GM12878 (cell line): ENCODE measurements around the gene SLC47A2. TPM values are rescaled to one million over a fixed set of nuclear protein-coding genes. Genes with fewer than 3 reads are reported as not detected.

Experiments
- ATAC-seq: fragments of 200-7000 bp; cut with Tn5 transposase; 3 replicates; pipeline ENCODE4 v1.9.1; 2020; ENCODE audit warnings: mild to moderate bottlenecking, moderate library complexity
- BruUV-seq: library from RNA; stranded (reverse); fragments of 400-500 nt; replicated peaks from 2 replicates; lab custom pipeline; 2021; lab: Mats Ljungman, UMichigan
- CTCF ChIA-PET: fragments of 300-600 bp; sonication (Branson Sonifier 250); formaldehyde crosslinking; extraction: SDS; loops from one replicate; lab custom pipeline; 2021; ENCODE audit warnings: inconsistent platforms; lab: Yijun Ruan, JAX
- POLR2A ChIA-PET: fragments of 350-600 bp; formaldehyde crosslinking; extraction: SDS; loops from one replicate; lab custom pipeline; 2021; ENCODE audit warnings: inconsistent platforms; lab: Charles Lee
- RAD21 ChIA-PET: fragments of 300-600 bp; sonication (Branson Sonifier 250); formaldehyde crosslinking; loops from one replicate; lab custom pipeline; 2023; ENCODE audit warnings: antibody characterized with exemption; ENCODE audit not compliant: unreplicated experiment; lab: Charles Lee
- SMC1A ChIA-PET: fragments of 300-600 bp; sonication (Branson Sonifier 250); formaldehyde crosslinking; loops from one replicate; lab custom pipeline; 2023; ENCODE audit not compliant: unreplicated experiment, uncharacterized antibody; lab: Charles Lee
- DNase-seq: peaks from one replicate; pipeline ENCODE4 v3.0.0-alpha.2; 2011; ENCODE audit warnings: low read depth, low spot score
- FAIRE-seq: peaks from 3 replicates; lab custom pipeline; 2011; peaks lifted over from hg19 to GRCh38; lab: Jason Lieb, UNC
- H2AFZ ChIP-seq: 2 replicates; pipeline ENCODE4 v1.6.0; 2011; ENCODE audit warnings: low read depth, low read length, control low read depth; ENCODE audit not compliant: control insufficient read depth
- H3K27ac ChIP-seq: 2 replicates; pipeline ENCODE4 v1.5.1; 2011; ENCODE audit warnings: control low read depth; ENCODE audit not compliant: control insufficient read depth, insufficient read depth
- H3K27me3 ChIP-seq, 2 experiments: replicated peaks in 1 of 2; 2 replicates each; pipeline versions ENCODE4 v1.6.0 to v1.6.1; 2011; ENCODE audit warnings: low read length in 1 of 2; ENCODE audit not compliant: control insufficient read depth in 2 of 2, insufficient read depth in 2 of 2
- H3K36me3 ChIP-seq, 2 experiments: 2 replicates each; pipeline ENCODE4 v1.5.1; 2011; ENCODE audit warnings: low read length in 1 of 2; ENCODE audit not compliant: control insufficient read depth in 2 of 2, insufficient read depth in 2 of 2
- H3K4me1 ChIP-seq: 2 replicates; pipeline ENCODE4 v1.6.1; 2011; ENCODE audit warnings: mild to moderate bottlenecking, low read length, moderate library complexity, mixed read lengths; ENCODE audit not compliant: control insufficient read depth, insufficient read depth
- H3K4me2 ChIP-seq: 2 replicates; pipeline ENCODE4 v1.6.0; 2011; ENCODE audit warnings: control low read depth; ENCODE audit not compliant: control insufficient read depth, insufficient read depth
- H3K4me3 ChIP-seq: fragments of 200-600 bp; sonication (generic); 2 replicates; pipeline ENCODE4 v1.5.1; 2016
- H3K79me2 ChIP-seq: 2 replicates; pipeline ENCODE4 v1.6.0; 2011; ENCODE audit warnings: low read length; ENCODE audit not compliant: control insufficient read depth, insufficient read depth
- H3K9ac ChIP-seq: 2 replicates; pipeline ENCODE4 v1.8.0; 2011; ENCODE audit warnings: low read length, control low read depth, mixed read lengths; ENCODE audit not compliant: control insufficient read depth, insufficient read depth
- H3K9me3 ChIP-seq: replicated peaks from 3 replicates; pipeline ENCODE4 v1.5.1; 2011; ENCODE audit warnings: mild to moderate bottlenecking, low read length; ENCODE audit not compliant: control insufficient read depth, insufficient read depth
- H4K20me1 ChIP-seq: 2 replicates; pipeline ENCODE4 v1.6.0; 2011; ENCODE audit not compliant: control insufficient read depth, insufficient read depth
- BMI1 ChIP-seq: fragments of 450-650 bp; IDR thresholded peaks from 2 replicates; pipeline ENCODE4 v1.6.1; 2016; ENCODE audit warnings: mild to moderate bottlenecking, moderate library complexity, borderline replicate concordance
- BRCA1 ChIP-seq: IDR thresholded peaks from 2 replicates; pipeline ENCODE4 v1.6.1; 2011; ENCODE audit warnings: low read depth, low read length, improper control_type of control experiment
- CBX3 ChIP-seq: fragments of 200-600 bp; sonication (generic); IDR thresholded peaks from 2 replicates; pipeline ENCODE4 v1.6.1; 2016; ENCODE audit warnings: low read depth, borderline replicate concordance
- CHD2 ChIP-seq: IDR thresholded peaks from 2 replicates; pipeline ENCODE4 v1.6.1; 2011; ENCODE audit warnings: low read depth, low read length, improper control_type of control experiment, borderline replicate concordance
- EGR1 ChIP-seq, 2 experiments: IDR thresholded peaks; 1 replicate in 1 of 2; 2 replicates in 1 of 2; pipeline ENCODE4 v1.6.1; 2011 to 2012; ENCODE audit warnings: low read depth in 2 of 2, low read length in 2 of 2, borderline replicate concordance in 1 of 2, mild to moderate bottlenecking in 1 of 2, moderate library complexity in 1 of 2
- ETV6 ChIP-seq, 2 experiments: fragments of 450-650 bp in 1 of 2; IDR thresholded peaks in 1 of 2; conservative IDR thresholded peaks in 1 of 2; 2 replicates each; pipeline ENCODE4 v1.6.1; 2014; ENCODE audit warnings: antibody characterized with exemption in 1 of 2, borderline replicate concordance in 1 of 2, low read depth in 1 of 2, mild to moderate bottlenecking in 1 of 2, moderate library complexity in 1 of 2
- FOS ChIP-seq: IDR thresholded peaks from 3 replicates; pipeline ENCODE4 v1.6.1; 2011; ENCODE audit warnings: borderline replicate concordance; ENCODE audit not compliant: insufficient read length; ENCODE audit errors: extremely low read depth
- GATAD2B ChIP-seq: fragments of 450-650 bp; conservative IDR thresholded peaks from 2 replicates; pipeline ENCODE4 v1.6.1; 2017; ENCODE audit warnings: low read depth, mild to moderate bottlenecking, moderate library complexity
- IKZF1 ChIP-seq: fragments of 450-650 bp; conservative IDR thresholded peaks from 2 replicates; pipeline ENCODE4 v1.6.1; 2017; ENCODE audit warnings: antibody characterized with exemption, mild to moderate bottlenecking
- KDM1A ChIP-seq: fragments of 200-600 bp; sonication (generic); IDR thresholded peaks from 2 replicates; pipeline ENCODE4 v1.6.1; 2016; ENCODE audit warnings: borderline replicate concordance
- NFIC ChIP-seq: IDR thresholded peaks from 2 replicates; pipeline ENCODE4 v1.6.1; 2012; ENCODE audit warnings: low read depth, mild to moderate bottlenecking, inconsistent platforms, low read length, moderate library complexity
- NFXL1 ChIP-seq: fragments of 450-650 bp; IDR thresholded peaks from 2 replicates; pipeline ENCODE4 v1.6.1; 2017; ENCODE audit warnings: antibody characterized with exemption, mild to moderate bottlenecking, borderline replicate concordance
- NR2C1 ChIP-seq: fragments of 450-650 bp; IDR thresholded peaks from 2 replicates; pipeline ENCODE4 v1.6.1; 2017; ENCODE audit warnings: antibody characterized with exemption, mild to moderate bottlenecking, moderate library complexity
- SREBF2 ChIP-seq: IDR thresholded peaks from 2 replicates; pipeline ENCODE4 v1.6.1; 2012; ENCODE audit warnings: mild to moderate bottlenecking, low read length
- ZNF384 ChIP-seq: IDR thresholded peaks from 2 replicates; pipeline ENCODE4 v1.6.1; 2012; ENCODE audit warnings: low read depth, mild to moderate bottlenecking, low read length, improper control_type of control experiment, borderline replicate concordance
- WGBS: methylation state at CpG from one replicate; pipeline ENCODE4 v1.1.6; 2016; ENCODE audit warnings: low lambda C conversion rate; ENCODE audit not compliant: insufficient replicate concordance, insufficient coverage; ENCODE audit errors: missing lambda C conversion rate; 5-methylcytosine and 5-hydroxymethylcytosine counted together
- in situ Hi-C: fragments of 300-500 bp; cut with MboI; formaldehyde crosslinking; loops from 9 replicates; pipeline ENCODE4 v1.14.3; 2018; ENCODE audit warnings: mixed read lengths
- intact Hi-C: fragments of 100-400 bp; cut with micrococcal nuclease; formaldehyde crosslinking; loops from one replicate; pipeline ENCODE4 v1.14.2; 2022; ENCODE audit not compliant: unreplicated experiment
- polyA plus RNA-seq, 11 experiments: library from polyadenylated mRNA; depleted of rRNA in 4 of 11; unstranded in 6 of 11; stranded (reverse) in 5 of 11; fragments of >200 nt; fragmentation: Nextera tagmentation in 4 of 11; fragmentation: Illumina TruSeq in 1 of 11; extraction: Ambion mirVana in 4 of 11; extraction: Trizol in 1 of 11; gene quantifications; 1 replicate in 1 of 11; 2 replicates in 10 of 11; pipeline versions ENCODE4 v1.2.1 to v1.2.3, GENCODE V29; 2011 to 2016; ENCODE audit warnings: inconsistent platforms in 2 of 11, missing spikeins in 2 of 11, low read depth in 1 of 11
- total RNA-seq, 4 experiments: library from RNA; depleted of rRNA in 3 of 4; stranded (reverse); fragments of >200 nt in 3 of 4; fragmentation: Illumina TruSeq in 1 of 4; extraction: Trizol in 1 of 4; gene quantifications; 2 replicates each; pipeline versions ENCODE4 v1.2.1 to v1.2.3, GENCODE V29; 2013 to 2021
- TF ChIP-seq, protein P1 (sequence below): fragments of 450-650 bp; IDR thresholded peaks from 2 replicates; pipeline ENCODE4 v1.6.1; 2017; ENCODE audit warnings: low read depth, mild to moderate bottlenecking, moderate library complexity
- TF ChIP-seq, protein P2 (sequence below): IDR thresholded peaks from 2 replicates; pipeline ENCODE4 v1.6.1; 2012; ENCODE audit warnings: low read depth, low read length, improper control_type of control experiment
- TF ChIP-seq, protein P3 (sequence below): fragments of 450-650 bp; IDR thresholded peaks from 2 replicates; pipeline ENCODE4 v1.6.1; 2014; ENCODE audit warnings: mild to moderate bottlenecking
- TF ChIP-seq, protein P4 (sequence below): IDR thresholded peaks from 2 replicates; pipeline ENCODE4 v1.6.1; 2012; ENCODE audit warnings: low read depth, low read length, improper control_type of control experiment

SLC47A2 gene
- total and polyA plus RNA-seq, 10 of the 15 experiments (the other 5 are each of a cell fraction or from before 2014, with no cell fraction given): not detected

DNA sequence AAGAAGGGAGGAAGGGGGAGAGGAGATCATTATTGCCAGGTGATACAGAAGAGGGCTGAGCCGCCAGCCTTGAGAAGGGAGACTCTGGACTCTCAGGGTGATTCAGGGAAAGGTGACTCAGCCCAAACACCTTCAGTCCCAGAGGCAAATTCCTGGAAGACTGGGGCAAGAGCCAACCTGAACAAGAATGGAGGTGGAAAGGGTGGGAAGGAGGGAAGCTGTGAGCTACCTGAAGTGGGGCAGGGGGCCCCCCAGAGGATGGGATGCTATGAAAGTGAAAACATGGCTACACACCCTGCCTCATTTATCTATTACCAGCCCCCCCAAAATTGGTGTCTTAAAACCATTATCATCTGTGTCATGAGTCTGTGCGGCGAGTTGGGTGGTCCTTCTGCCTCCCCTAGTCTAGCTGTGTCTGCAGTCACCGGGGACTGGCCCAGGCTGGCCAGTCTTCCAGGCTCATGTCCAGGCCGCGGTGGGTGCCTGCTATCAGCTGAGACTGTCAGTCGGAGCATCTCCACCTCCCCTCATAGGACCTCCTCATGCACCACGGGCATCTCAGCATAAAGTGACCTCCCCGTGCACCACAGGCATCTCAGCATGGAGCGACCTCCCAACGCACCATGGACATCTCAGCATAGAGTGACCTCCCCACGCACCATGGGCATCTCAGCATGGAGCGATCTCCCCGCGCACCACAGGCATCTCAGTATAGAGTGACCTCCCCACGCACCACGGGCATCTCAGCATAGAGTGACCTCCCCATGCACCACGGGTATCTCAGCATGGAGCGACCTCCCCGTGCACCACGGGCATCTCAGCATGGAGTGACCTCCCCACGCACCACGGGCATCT lies 3.2 kb upstream of the SLC47A2 start:
- Histone ChIP-seq H3K27ac (no peak overlapping the region), H3K36me3 (no peaks in the 10 kb centered on the region), H4K20me1 (no peaks in the 10 kb centered on the region), H3K27me3 (peaks cover 0 to 2% of the 10 kb centered on the region in 2 experiments; a peak in 1 of 4 replicates), H3K4me3 (no peak overlapping the region), H3K9ac (no peak overlapping the region), H3K4me2 (no peak overlapping the region), H2AFZ (no peak overlapping the region), H3K4me1 (no peaks in the 10 kb centered on the region), H3K79me2 (no peaks in the 10 kb centered on the region), H3K9me3 (no peaks in the 10 kb centered on the region)
- intact Hi-C loops: no loop called here
- in situ Hi-C loops: no loop called here
- FAIRE-seq (no peak), ATAC-seq (no peak), DNase-seq (no peak)
- SMC1A ChIA-PET: interaction anchor here (1.7 kb wide), 1 partner anchor 202 kb away, joined by 4 read pairs; no protein-coding TSS in a partner anchor
- WGBS: 50% methylated on average over 23 of the region's 23 CpGs
- RAD21 ChIA-PET: no interaction called here
- no TSS peak for BruUV-seq
- CTCF ChIA-PET: interaction anchor here (1.1 kb wide), 1 partner anchor 204 kb away, joined by 3 read pairs; no protein-coding TSS in a partner anchor
- POLR2A ChIA-PET: no interaction called here
- TF ChIP-seq FOS (no peak), BMI1 (no peak), ZNF384 (no peak), KDM1A (no peak), GATAD2B (no peak), NR2C1 (no peak), SREBF2 (no peak), NFXL1 (no peak), IKZF1 (no peak), CHD2 (no peak), EGR1 (IDR thresholded peaks at IDR 0.05; ENCODE audit: borderline replicate concordance in 1 of 2, low read depth in 2 of 2, low read length in 2 of 2) (no peak), BRCA1 (no peak), ETV6 (conservative IDR thresholded peaks at IDR 0.05 in 1 of 2, IDR thresholded peaks at IDR 0.05 in 1 of 2; ENCODE audit: borderline replicate concordance in 1 of 2, low read depth in 1 of 2) (no peak), NFIC (no peak), CBX3 (no peak)
- TF ChIP-seq, protein P1, sequence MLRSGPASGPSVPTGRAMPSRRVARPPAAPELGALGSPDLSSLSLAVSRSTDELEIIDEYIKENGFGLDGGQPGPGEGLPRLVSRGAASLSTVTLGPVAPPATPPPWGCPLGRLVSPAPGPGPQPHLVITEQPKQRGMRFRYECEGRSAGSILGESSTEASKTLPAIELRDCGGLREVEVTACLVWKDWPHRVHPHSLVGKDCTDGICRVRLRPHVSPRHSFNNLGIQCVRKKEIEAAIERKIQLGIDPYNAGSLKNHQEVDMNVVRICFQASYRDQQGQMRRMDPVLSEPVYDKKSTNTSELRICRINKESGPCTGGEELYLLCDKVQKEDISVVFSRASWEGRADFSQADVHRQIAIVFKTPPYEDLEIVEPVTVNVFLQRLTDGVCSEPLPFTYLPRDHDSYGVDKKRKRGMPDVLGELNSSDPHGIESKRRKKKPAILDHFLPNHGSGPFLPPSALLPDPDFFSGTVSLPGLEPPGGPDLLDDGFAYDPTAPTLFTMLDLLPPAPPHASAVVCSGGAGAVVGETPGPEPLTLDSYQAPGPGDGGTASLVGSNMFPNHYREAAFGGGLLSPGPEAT: no peak
- TF ChIP-seq, protein P2, sequence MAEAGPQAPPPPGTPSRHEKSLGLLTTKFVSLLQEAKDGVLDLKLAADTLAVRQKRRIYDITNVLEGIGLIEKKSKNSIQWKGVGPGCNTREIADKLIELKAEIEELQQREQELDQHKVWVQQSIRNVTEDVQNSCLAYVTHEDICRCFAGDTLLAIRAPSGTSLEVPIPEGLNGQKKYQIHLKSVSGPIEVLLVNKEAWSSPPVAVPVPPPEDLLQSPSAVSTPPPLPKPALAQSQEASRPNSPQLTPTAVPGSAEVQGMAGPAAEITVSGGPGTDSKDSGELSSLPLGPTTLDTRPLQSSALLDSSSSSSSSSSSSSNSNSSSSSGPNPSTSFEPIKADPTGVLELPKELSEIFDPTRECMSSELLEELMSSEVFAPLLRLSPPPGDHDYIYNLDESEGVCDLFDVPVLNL: no peak
- TF ChIP-seq, protein P3, sequence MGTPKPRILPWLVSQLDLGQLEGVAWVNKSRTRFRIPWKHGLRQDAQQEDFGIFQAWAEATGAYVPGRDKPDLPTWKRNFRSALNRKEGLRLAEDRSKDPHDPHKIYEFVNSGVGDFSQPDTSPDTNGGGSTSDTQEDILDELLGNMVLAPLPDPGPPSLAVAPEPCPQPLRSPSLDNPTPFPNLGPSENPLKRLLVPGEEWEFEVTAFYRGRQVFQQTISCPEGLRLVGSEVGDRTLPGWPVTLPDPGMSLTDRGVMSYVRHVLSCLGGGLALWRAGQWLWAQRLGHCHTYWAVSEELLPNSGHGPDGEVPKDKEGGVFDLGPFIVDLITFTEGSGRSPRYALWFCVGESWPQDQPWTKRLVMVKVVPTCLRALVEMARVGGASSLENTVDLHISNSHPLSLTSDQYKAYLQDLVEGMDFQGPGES: no peak
- TF ChIP-seq, protein P4, sequence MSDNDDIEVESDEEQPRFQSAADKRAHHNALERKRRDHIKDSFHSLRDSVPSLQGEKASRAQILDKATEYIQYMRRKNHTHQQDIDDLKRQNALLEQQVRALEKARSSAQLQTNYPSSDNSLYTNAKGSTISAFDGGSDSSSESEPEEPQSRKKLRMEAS: no peak
